GM23338 (cell line): Measurements from ENCODE around the gene PRKG2. TPM values are rescaled to one million over a fixed set of nuclear protein-coding genes. Genes with fewer than 3 reads are reported as not detected.

Experiments
- ATAC-seq: fragments of 200-7000 bp; cut with Tn5 transposase; 3 replicates; pipeline ENCODE4 v1.9.1; 2020
- DNase-seq: peaks from one replicate; pipeline ENCODE4 v3.0.0-alpha.2; 2015; ENCODE audit warnings: low spot score
- H2AFZ ChIP-seq: fragments of 200-600 bp; sonication (generic); 2 replicates; pipeline ENCODE4 v1.8.0; 2016; ENCODE audit warnings: antibody characterized with exemption, mild to moderate bottlenecking, moderate library complexity
- H3F3A ChIP-seq: fragments of 200-600 bp; sonication (generic); replicated peaks from 2 replicates; pipeline ENCODE4 v1.8.0; 2017; ENCODE audit warnings: antibody characterized with exemption, mixed run types, low read depth
- H3K27ac ChIP-seq: fragments of 200-600 bp; sonication (generic); 2 replicates; pipeline ENCODE4 v1.6.1; 2016; ENCODE audit warnings: low read depth
- H3K27me3 ChIP-seq: fragments of 200-600 bp; sonication (generic); 2 replicates; pipeline ENCODE4 v1.8.0; 2016; ENCODE audit warnings: mild to moderate bottlenecking, mixed run types, moderate library complexity; ENCODE audit not compliant: insufficient read depth
- H3K36me3 ChIP-seq: fragments of 200-600 bp; sonication (generic); 2 replicates; pipeline ENCODE4 v1.8.0; 2016; ENCODE audit warnings: mild to moderate bottlenecking; ENCODE audit not compliant: insufficient read depth
- H3K4me1 ChIP-seq: fragments of 200-600 bp; sonication (generic); 2 replicates; pipeline ENCODE4 v1.8.0; 2016; ENCODE audit warnings: mild to moderate bottlenecking, moderate library complexity; ENCODE audit not compliant: insufficient read depth
- H3K4me2 ChIP-seq: fragments of 200-600 bp; sonication (generic); 2 replicates; pipeline ENCODE4 v1.7.1; 2017; ENCODE audit warnings: mixed run types
- H3K4me3 ChIP-seq: fragments of 200-600 bp; sonication (generic); 2 replicates; pipeline ENCODE4 v1.6.1; 2016; ENCODE audit warnings: mixed run types
- H3K79me2 ChIP-seq: fragments of 200-600 bp; sonication (generic); replicated peaks from 2 replicates; pipeline ENCODE4 v1.8.0; 2017; ENCODE audit warnings: mild to moderate bottlenecking; ENCODE audit not compliant: insufficient read depth
- H3K9me2 ChIP-seq: fragments of 200-600 bp; sonication (generic); 2 replicates; pipeline ENCODE4 v1.8.0; 2017; ENCODE audit not compliant: insufficient read depth
- H4K20me1 ChIP-seq: fragments of 200-600 bp; sonication (generic); replicated peaks from 2 replicates; pipeline ENCODE4 v1.8.0; 2017; ENCODE audit warnings: mild to moderate bottlenecking; ENCODE audit not compliant: insufficient read depth
- H3K27ac Mint-ChIP-seq: 2 replicates; pipeline ENCODE4 v1.8.0; 2020; ENCODE audit warnings: inconsistent platforms, mild to moderate bottlenecking, moderate library complexity, mixed read lengths
- H3K27me3 Mint-ChIP-seq: 3 replicates; pipeline ENCODE4 v1.8.0; 2022; ENCODE audit warnings: low read depth, mild to moderate bottlenecking, moderate library complexity, mixed read lengths, inconsistent platforms; ENCODE audit not compliant: insufficient read depth, poor library complexity
- H3K36me3 Mint-ChIP-seq: 3 replicates; pipeline ENCODE4 v1.8.0; 2021; ENCODE audit warnings: low read depth, mild to moderate bottlenecking, inconsistent platforms, moderate library complexity, mixed read lengths
- H3K4me1 Mint-ChIP-seq: 3 replicates; pipeline ENCODE4 v1.8.0; 2020; ENCODE audit warnings: mild to moderate bottlenecking, inconsistent platforms, mixed read lengths
- H3K4me3 Mint-ChIP-seq: 3 replicates; pipeline ENCODE4 v1.8.0; 2021; ENCODE audit warnings: moderate library complexity, mild to moderate bottlenecking, inconsistent platforms, mixed read lengths
- H3K9me3 Mint-ChIP-seq: 3 replicates; pipeline ENCODE4 v1.8.0; 2020; ENCODE audit warnings: moderate library complexity, mild to moderate bottlenecking, inconsistent platforms, mixed read lengths
- CREB1 ChIP-seq: fragments of 250-450 bp; sonication (Bioruptor Pico); IDR thresholded peaks from 2 replicates; pipeline ENCODE4 v1.5.0; 2020; ENCODE audit warnings: low read depth, mild to moderate bottlenecking, moderate library complexity
- EZH2phosphoT487 ChIP-seq: fragments of 200-600 bp; sonication (generic); IDR thresholded peaks from one replicate; pipeline ENCODE4 v1.8.1; 2018; ENCODE audit warnings: antibody characterized with exemption; ENCODE audit not compliant: unreplicated experiment
- JUNB ChIP-seq: IDR thresholded peaks from one replicate; pipeline ENCODE4 v1.6.1; 2016; ENCODE audit warnings: antibody characterized with exemption; ENCODE audit not compliant: unreplicated experiment
- NANOG ChIP-seq: IDR thresholded peaks from 2 replicates; pipeline ENCODE4 v1.6.1; 2016; ENCODE audit warnings: antibody characterized with exemption, borderline replicate concordance
- POLR2AphosphoS5 ChIP-seq: IDR thresholded peaks from 2 replicates; pipeline ENCODE4 v1.6.1; 2016; ENCODE audit warnings: antibody characterized with exemption, low read depth
- ZNF114 ChIP-seq: fragments of 250-450 bp; sonication (Bioruptor Pico); IDR thresholded peaks from 2 replicates; pipeline ENCODE4 v1.5.0; 2020; ENCODE audit warnings: mild to moderate bottlenecking, moderate library complexity
- polyA plus RNA-seq: library from polyadenylated mRNA; unstranded; fragments of >200 nt; fragmentation: Nextera tagmentation; extraction: Ambion mirVana; gene quantifications from 2 replicates; pipeline ENCODE4 v1.2.1, GENCODE V29; 2016
- total RNA-seq: library from RNA; depleted of rRNA; stranded (reverse); fragments of >200 nt; shearing (Covaris generic); gene quantifications from 2 replicates; pipeline ENCODE4 v1.2.3, GENCODE V29; 2014
- TF ChIP-seq, protein P1 (sequence below): IDR thresholded peaks from one replicate; pipeline ENCODE4 v1.6.1; 2018; ENCODE audit warnings: antibody characterized with exemption; ENCODE audit not compliant: unreplicated experiment

PRKG2 gene
- total and polyA plus RNA-seq, 2 experiments from 2014 or later, result 1.9 to 3.6 TPM

DNA sequence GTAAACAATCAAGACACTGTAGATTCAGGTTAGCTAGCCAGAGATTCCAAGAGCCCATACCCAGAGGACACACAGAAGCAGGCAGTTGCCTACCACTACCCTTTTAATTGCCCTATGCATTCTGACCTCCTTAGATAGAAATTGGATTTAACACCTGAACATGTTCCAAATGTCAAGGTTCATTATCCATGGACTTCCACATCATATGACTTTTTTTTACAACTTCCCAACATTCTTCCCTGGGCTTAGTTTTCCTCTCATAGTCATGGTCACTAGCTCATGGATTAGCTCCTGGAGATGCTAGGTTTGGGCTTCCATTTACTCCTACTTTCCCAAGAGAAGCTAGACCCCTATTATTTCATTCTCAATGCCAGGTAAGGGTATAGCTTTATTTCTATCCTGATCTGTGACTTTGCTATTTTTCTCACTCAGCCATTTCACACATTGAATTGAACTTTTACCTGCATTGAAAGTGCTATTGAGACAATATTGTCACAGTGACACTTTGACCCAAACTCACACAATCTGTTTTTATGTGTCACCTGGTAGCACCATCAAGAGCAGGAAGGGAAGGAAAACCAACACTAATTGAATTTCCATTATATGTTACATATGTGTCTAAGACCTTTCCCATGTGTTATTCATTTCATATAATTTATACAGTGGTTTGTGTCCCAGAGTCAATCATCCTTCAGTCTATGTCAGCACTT lies 44.0 kb upstream of the PRKG2 start (continued):
- TF ChIP-seq, protein P1, sequence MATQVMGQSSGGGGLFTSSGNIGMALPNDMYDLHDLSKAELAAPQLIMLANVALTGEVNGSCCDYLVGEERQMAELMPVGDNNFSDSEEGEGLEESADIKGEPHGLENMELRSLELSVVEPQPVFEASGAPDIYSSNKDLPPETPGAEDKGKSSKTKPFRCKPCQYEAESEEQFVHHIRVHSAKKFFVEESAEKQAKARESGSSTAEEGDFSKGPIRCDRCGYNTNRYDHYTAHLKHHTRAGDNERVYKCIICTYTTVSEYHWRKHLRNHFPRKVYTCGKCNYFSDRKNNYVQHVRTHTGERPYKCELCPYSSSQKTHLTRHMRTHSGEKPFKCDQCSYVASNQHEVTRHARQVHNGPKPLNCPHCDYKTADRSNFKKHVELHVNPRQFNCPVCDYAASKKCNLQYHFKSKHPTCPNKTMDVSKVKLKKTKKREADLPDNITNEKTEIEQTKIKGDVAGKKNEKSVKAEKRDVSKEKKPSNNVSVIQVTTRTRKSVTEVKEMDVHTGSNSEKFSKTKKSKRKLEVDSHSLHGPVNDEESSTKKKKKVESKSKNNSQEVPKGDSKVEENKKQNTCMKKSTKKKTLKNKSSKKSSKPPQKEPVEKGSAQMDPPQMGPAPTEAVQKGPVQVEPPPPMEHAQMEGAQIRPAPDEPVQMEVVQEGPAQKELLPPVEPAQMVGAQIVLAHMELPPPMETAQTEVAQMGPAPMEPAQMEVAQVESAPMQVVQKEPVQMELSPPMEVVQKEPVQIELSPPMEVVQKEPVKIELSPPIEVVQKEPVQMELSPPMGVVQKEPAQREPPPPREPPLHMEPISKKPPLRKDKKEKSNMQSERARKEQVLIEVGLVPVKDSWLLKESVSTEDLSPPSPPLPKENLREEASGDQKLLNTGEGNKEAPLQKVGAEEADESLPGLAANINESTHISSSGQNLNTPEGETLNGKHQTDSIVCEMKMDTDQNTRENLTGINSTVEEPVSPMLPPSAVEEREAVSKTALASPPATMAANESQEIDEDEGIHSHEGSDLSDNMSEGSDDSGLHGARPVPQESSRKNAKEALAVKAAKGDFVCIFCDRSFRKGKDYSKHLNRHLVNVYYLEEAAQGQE, result no peak
- no peak for TF ChIP-seq POLR2AphosphoS5

DNA sequence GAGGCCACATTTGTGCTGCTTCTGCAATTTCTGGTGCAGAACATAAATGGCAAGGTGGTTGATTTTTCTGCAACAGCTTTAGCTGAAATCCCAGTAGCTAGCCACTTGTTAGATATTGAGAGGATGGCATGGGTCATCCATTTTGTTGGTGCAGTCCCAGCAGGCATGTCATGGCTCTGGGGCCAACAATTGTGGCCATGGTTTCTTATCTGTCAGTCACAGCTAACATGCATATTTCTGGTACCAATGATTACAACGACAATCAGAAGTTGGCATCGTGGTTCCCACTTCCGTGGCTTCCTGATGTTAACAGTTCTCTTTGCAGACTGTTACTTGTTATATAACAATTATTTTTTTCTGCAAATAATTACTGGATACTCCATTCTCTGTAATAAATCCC lies 42.8 kb upstream of the PRKG2 start:
- H3K4me1 Mint-ChIP-seq, result peaks cover 2% of the 10 kb centered on the region; the same call in 1 of the 3 replicates

More for the DNA sequence above, 42.8 kb upstream of the PRKG2 start:
- Mint-ChIP-seq H3K9me3 (no peaks in the 10 kb centered on the region), H3K27me3 (peaks cover 3% of the 10 kb centered on the region), H3K4me3 (no peak overlapping the region), H3K27ac (no peak overlapping the region), H3K36me3 (no peaks in the 10 kb centered on the region)
- no peak for TF ChIP-seq EZH2phosphoT487
- no peak for TF ChIP-seq CREB1 (CRISPR knock-in tag)
- no peak for TF ChIP-seq ZNF114 (CRISPR knock-in tag)
- no peak for TF ChIP-seq NANOG
- TF ChIP-seq JUNB, result no peak
- TF ChIP-seq, protein P1, result no peak
- no peak for TF ChIP-seq POLR2AphosphoS5
- no peaks in the 10 kb centered on the region for H3K9me2 ChIP-seq
- no peaks in the 10 kb centered on the region for H3F3A ChIP-seq
- ATAC-seq, result no peak
- no peak overlapping the region for H2AFZ ChIP-seq
- H3K27me3 ChIP-seq, result no peaks in the 10 kb centered on the region
- H3K4me2 ChIP-seq, result no peak overlapping the region
- H3K27ac ChIP-seq, result no peak overlapping the region
- no peak for DNase-seq
- H3K36me3 ChIP-seq, result no peaks in the 10 kb centered on the region
- no peaks in the 10 kb centered on the region for H4K20me1 ChIP-seq
- H3K4me1 ChIP-seq, result no peaks in the 10 kb centered on the region
- H3K4me3 ChIP-seq, result no peak overlapping the region
- H3K79me2 ChIP-seq, result no peaks in the 10 kb centered on the region
